Tibial nerve (tissue), 4 donors: ENCODE measurements around the gene MAP4K3. TPM values are rescaled to one million over a fixed set of nuclear protein-coding genes. Genes with fewer than 3 reads are reported as not detected.

Experiments
- DNase-seq, 2 donors: peaks; one replicate each; pipeline ENCODE4 v3.0.0-alpha.2; 2019; ENCODE audit warnings: low spot score in 2 of 2
- H3K27ac ChIP-seq, 4 donors: fragments of 200-600 bp; sonication (generic) in 3 of 4; one replicate each; pipeline ENCODE4 v1.5.1; 2017 to 2019; ENCODE audit warnings: mild to moderate bottlenecking in 1 of 4
- H3K27me3 ChIP-seq, 2 donors: fragments of 200-600 bp; sonication (generic) in 1 of 2; one replicate each; pipeline versions ENCODE4 v1.5.1 to v1.6.0; 2017 to 2019
- H3K36me3 ChIP-seq, 3 donors: fragments of 200-600 bp; sonication (generic); one replicate each; pipeline ENCODE4 v1.5.1; 2018 to 2019
- H3K4me1 ChIP-seq, 4 donors: fragments of 200-600 bp; sonication (generic) in 3 of 4; one replicate each; pipeline ENCODE4 v1.5.1; 2017 to 2019
- H3K4me3 ChIP-seq, 4 donors: fragments of 200-600 bp; sonication (generic) in 3 of 4; one replicate each; pipeline ENCODE4 v1.5.1; 2017 to 2019; ENCODE audit warnings: mild to moderate bottlenecking in 1 of 4, moderate library complexity in 1 of 4
- H3K9me3 ChIP-seq, 4 donors: fragments of 200-600 bp; sonication (generic) in 3 of 4; one replicate each; pipeline ENCODE4 v1.5.1; 2017 to 2019
- CTCF ChIP-seq, 5 experiments: fragments of 200-600 bp in 3 of 5; fragments of 450-650 bp in 2 of 5; sonication (generic) in 3 of 5; IDR thresholded peaks; one replicate each; pipeline ENCODE4 v1.5.1; 2016 to 2019; ENCODE audit warnings: antibody characterized with exemption in 5 of 5, mild to moderate bottlenecking in 3 of 5, moderate library complexity in 2 of 5
- EP300 ChIP-seq, 2 donors: sonication (generic); formaldehyde crosslinking; IDR thresholded peaks; one replicate each; pipeline ENCODE4 v1.6.1; 2017; ENCODE audit warnings: antibody characterized with exemption in 2 of 2, mild to moderate bottlenecking in 1 of 2
- POLR2A ChIP-seq, 2 donors: fragments of 450-650 bp; IDR thresholded peaks; one replicate each; pipeline ENCODE4 v1.6.1; 2017; ENCODE audit warnings: antibody characterized with exemption in 2 of 2, mild to moderate bottlenecking in 2 of 2, moderate library complexity in 2 of 2
- WGBS, 2 donors: methylation state at CpG; one replicate each; pipeline ENCODE4 v1.1.5; 2018; 5-methylcytosine and 5-hydroxymethylcytosine counted together
- total RNA-seq, 4 donors: library from RNA; depleted of rRNA; stranded (reverse); fragments of >200 nt; gene quantifications; one replicate each; pipeline ENCODE4 v1.1.0, GENCODE V29; 2016

The MAP4K3 gene
- total RNA-seq, 4 donors from 2014 or later, result 54.4 to 102 (median 60.2) TPM

DNA sequence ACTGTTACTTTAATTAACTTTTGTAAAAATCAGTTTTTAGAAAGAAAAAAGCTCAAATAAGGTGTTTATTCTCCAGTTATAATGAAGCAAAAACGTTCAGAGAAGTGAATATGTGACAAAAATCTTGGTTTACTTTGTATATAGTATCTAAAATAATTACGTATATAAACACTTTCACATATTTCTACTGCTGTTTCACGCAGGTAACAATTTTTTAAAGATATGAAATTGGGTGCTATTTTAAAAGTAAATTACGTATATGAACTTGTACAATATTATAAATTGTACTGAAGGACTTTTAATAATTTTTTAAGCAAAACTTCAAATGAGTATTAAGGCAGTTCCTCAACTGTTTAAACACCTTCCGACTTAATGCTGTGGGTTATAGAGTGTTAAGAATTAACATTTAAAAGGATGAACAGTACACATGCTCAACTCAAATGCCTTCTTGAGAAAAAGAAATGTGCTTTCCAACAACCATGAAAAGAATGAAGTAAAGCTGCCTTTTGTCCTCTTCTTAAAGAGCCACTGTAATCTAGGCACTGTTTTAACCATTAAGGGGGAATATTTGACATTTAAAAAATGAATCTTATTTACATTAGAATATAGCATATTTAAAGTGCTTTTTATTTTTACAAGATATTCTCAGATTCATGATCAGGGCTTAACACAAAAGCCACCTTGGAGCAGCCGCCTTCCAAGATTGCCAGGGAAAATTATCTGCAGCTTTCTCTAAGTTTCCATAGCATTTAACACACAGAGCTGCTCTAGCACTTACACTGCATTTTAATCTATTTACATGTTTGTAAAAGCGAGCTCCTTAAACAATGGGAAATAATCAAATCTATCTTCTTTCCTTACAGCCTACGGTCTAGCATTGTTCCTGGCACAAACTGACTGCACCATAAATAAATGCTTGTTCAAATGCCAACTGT lies 136.8 kb downstream of the MAP4K3 start:
- DNase-seq, result no peak
- WGBS, 2 donors, result 56 to 60% methylated on average over 8 of the region's 8 CpGs

DNA sequence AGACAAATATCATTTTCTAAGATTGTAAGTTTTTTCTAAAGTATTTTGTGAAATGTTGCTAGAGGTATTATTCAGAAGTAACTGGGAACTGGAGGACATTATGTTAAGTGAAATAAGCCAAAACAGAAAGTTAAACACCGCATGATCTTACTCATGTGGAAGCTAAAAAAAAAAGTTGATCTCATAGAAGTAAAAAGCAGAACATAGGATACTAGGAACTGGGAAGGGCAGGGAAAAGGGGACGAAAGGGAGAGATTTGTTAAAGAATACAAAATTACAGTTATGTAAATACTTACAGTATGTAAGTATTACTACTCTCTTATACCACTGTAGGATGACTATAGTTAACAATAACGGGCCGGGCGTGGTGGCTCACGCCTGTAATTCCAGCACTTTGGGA lies 146.7 kb downstream of the MAP4K3 start:
- WGBS, 2 donors, result 91 to 96% methylated on average over 6 of the region's 6 CpGs
- no peak for TF ChIP-seq POLR2A (IDR thresholded peaks at IDR 0.05)
- no peak for TF ChIP-seq CTCF (IDR thresholded peaks at IDR 0.05)
- no peak for DNase-seq
- H3K4me3 ChIP-seq, result no peak overlapping the region
- no peaks in the 10 kb centered on the region for H3K9me3 ChIP-seq
- no peaks in the 10 kb centered on the region for H3K27me3 ChIP-seq
- peaks cover 3 to 66% (median 4%) of the 10 kb centered on the region in 3 donors for H3K36me3 ChIP-seq
- no peaks in the 10 kb centered on the region for H3K4me1 ChIP-seq
- H3K27ac ChIP-seq, result no peak overlapping the region

More for the DNA sequence above, 136.8 kb downstream of the MAP4K3 start:
- Histone ChIP-seq H3K27me3 (no peaks in the 10 kb centered on the region), H3K36me3 (peaks cover 0 to 13% (median 0%) of the 10 kb centered on the region in 3 donors), H3K27ac (no peak overlapping the region), H3K4me3 (no peak overlapping the region), H3K4me1 (peaks cover 0 to 4% (median 0%) of the 10 kb centered on the region in 4 donors), H3K9me3 (no peaks in the 10 kb centered on the region)
- no peak for TF ChIP-seq EP300 (IDR thresholded peaks at IDR 0.05)
- no peak for TF ChIP-seq CTCF (IDR thresholded peaks at IDR 0.05)
- no peak for TF ChIP-seq POLR2A (IDR thresholded peaks at IDR 0.05)

- Histone ChIP-seq H3K27ac (no peak overlapping the region), H3K27me3 (no peaks in the 10 kb centered on the region), H3K9me3 (no peaks in the 10 kb centered on the region), H3K4me1 (no peaks in the 10 kb centered on the region), H3K36me3 (peaks cover 3 to 72% (median 4%) of the 10 kb centered on the region in 3 donors), H3K4me3 (no peak overlapping the region)
- TF ChIP-seq POLR2A (IDR thresholded peaks at IDR 0.05) (no peak), EP300 (IDR thresholded peaks at IDR 0.05) (no peak), CTCF (IDR thresholded peaks at IDR 0.05) (no peak)
- DNase-seq, result no peak
Observed at GRCh38 chr2:39289609-39290008, 147.5 kb downstream of the MAP4K3 start.

GRCh38 chr2:39283561-39283960 lies 153.5 kb downstream of the MAP4K3 start:
- 44 to 52% methylated on average over 1 of the region's 1 CpG for WGBS, 2 donors
- H3K4me3 ChIP-seq, result no peak overlapping the region

More at GRCh38 chr2:39283561-39283960, 153.5 kb downstream of the MAP4K3 start:
- DNase-seq, result no peak
- Histone ChIP-seq H3K27me3 (no peaks in the 10 kb centered on the region), H3K9me3 (no peaks in the 10 kb centered on the region), H3K36me3 (peaks cover 3 to 67% (median 4%) of the 10 kb centered on the region in 3 donors), H3K27ac (no peak overlapping the region), H3K4me1 (no peaks in the 10 kb centered on the region)
- TF ChIP-seq CTCF (IDR thresholded peaks at IDR 0.05) (no peak), POLR2A (IDR thresholded peaks at IDR 0.05) (no peak), EP300 (IDR thresholded peaks at IDR 0.05) (no peak)
